Sigmoid colon (tissue), 4 donors: ENCODE data around the gene STK17A.

ENCODE experiments used
- CTCF ChIP-seq, 4 experiments: fragments of 450-650 bp in 3 of 4; fragments of 200-600 bp in 1 of 4; IDR thresholded peaks; one replicate each; pipeline ENCODE4 v1.5.1; 2016 to 2019; ENCODE audit warnings: antibody characterized with exemption in 4 of 4, mild to moderate bottlenecking in 3 of 4, moderate library complexity in 2 of 4
- EP300 ChIP-seq, 4 donors: sonication (generic); formaldehyde crosslinking; IDR thresholded peaks; one replicate each; pipeline ENCODE4 v1.6.1; 2017; ENCODE audit warnings: antibody characterized with exemption in 4 of 4
- POLR2A ChIP-seq, 2 donors: fragments of 450-650 bp; IDR thresholded peaks; one replicate each; pipeline ENCODE4 v1.6.1; 2016; ENCODE audit warnings: antibody characterized with exemption in 2 of 2, mild to moderate bottlenecking in 2 of 2, moderate library complexity in 2 of 2
- POLR2AphosphoS5 ChIP-seq, 4 donors: sonication (generic); formaldehyde crosslinking; IDR thresholded peaks; one replicate each; pipeline ENCODE4 v1.6.1; 2017; ENCODE audit warnings: antibody characterized with exemption in 4 of 4

GRCh38 chr7:43559171-43559945 lies 23.6 kb upstream of the STK17A start:
- TF ChIP-seq POLR2A (IDR thresholded peaks at IDR 0.05) (no peak), CTCF (IDR thresholded peaks at IDR 0.05) (no peak), POLR2AphosphoS5 (IDR thresholded peaks at IDR 0.05) (no peak), EP300 (IDR thresholded peaks at IDR 0.05) (no peak)
